Ovary (tissue), 3 donors: Measurements from ENCODE around the gene CPHXL2.

Experiments
- POLR2A ChIP-seq: fragments of 450-650 bp; IDR thresholded peaks from one replicate; pipeline ENCODE4 v1.6.1; 2017; ENCODE audit warnings: antibody characterized with exemption, mild to moderate bottlenecking, moderate library complexity
- TF ChIP-seq, protein P1 (sequence below), 3 donors: fragments of 450-650 bp in 2 of 3; fragments of 200-600 bp in 1 of 3; IDR thresholded peaks; one replicate each; pipeline versions ENCODE4 v1.5.1 to v1.8.0; 2016 to 2022; ENCODE audit warnings: antibody characterized with exemption in 3 of 3, mild to moderate bottlenecking in 1 of 3
- donor health status: DM: no; HTN: no; CAD: no.

DNA sequence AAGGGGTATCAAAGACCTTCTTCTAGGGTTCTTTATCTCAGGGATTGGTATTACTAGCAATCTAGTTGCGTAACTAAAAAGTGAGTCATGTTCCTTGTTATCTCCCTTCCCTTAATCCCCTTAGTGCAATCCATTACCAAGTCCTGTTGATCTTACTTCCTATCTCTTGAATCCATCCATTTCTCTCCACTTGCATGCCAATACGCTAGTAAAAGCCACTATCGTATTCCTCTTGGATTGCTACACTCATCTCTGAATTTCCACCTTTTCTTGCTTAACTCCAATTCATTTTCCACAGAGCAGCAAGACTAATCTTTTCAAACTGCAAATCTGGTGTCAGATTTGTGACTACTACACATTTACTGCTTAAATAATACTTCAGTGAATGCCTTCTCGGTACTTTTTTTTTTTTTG lies 51.9 kb downstream of the CPHXL2 start:
- TF ChIP-seq, protein P1, sequence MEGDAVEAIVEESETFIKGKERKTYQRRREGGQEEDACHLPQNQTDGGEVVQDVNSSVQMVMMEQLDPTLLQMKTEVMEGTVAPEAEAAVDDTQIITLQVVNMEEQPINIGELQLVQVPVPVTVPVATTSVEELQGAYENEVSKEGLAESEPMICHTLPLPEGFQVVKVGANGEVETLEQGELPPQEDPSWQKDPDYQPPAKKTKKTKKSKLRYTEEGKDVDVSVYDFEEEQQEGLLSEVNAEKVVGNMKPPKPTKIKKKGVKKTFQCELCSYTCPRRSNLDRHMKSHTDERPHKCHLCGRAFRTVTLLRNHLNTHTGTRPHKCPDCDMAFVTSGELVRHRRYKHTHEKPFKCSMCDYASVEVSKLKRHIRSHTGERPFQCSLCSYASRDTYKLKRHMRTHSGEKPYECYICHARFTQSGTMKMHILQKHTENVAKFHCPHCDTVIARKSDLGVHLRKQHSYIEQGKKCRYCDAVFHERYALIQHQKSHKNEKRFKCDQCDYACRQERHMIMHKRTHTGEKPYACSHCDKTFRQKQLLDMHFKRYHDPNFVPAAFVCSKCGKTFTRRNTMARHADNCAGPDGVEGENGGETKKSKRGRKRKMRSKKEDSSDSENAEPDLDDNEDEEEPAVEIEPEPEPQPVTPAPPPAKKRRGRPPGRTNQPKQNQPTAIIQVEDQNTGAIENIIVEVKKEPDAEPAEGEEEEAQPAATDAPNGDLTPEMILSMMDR (IDR thresholded peaks at IDR 0.05) = no peak
- TF ChIP-seq POLR2A = no peak
